Measurements from ENCODE around the gene PIP5KL1.

The PIP5KL1 gene

GRCh38 chr9:127930231-127931091 is at the start of gene PIP5KL1:
Gene PIP5KL1, minus strand, starts transcription at chr9:127930777. Its CDS starts 25 bp downstream, at chr9:127930752.
- DNase-seq (ENCODE audit: low read depth) = no peak

- no peak for DNase-seq (ENCODE audit: low read depth)
Observed at GRCh38 chr9:127980060-127980705, 49.6 kb upstream of the PIP5KL1 start.

- no peak for DNase-seq (ENCODE audit: low read depth)
Observed at GRCh38 chr9:127979333-127980059, 48.9 kb upstream of the PIP5KL1 start.

- no peak for DNase-seq (ENCODE audit: low read depth)
Observed at GRCh38 chr9:127979015-127979332, 48.4 kb upstream of the PIP5KL1 start.

- DNase-seq (ENCODE audit: low read depth) = no peak
Observed at GRCh38 chr9:127977884-127978647, 47.5 kb upstream of the PIP5KL1 start.

GRCh38 chr9:127977009-127977883 is 46.7 kb upstream of the PIP5KL1 start:
- DNase-seq (ENCODE audit: low read depth) = no peak

GRCh38 chr9:127976498-127976897 is 45.9 kb upstream of the PIP5KL1 start:
- no peak for DNase-seq (ENCODE audit: low read depth)

- no peak for DNase-seq (ENCODE audit: low read depth)
Observed at GRCh38 chr9:127975376-127976315, 45.1 kb upstream of the PIP5KL1 start.

- no peak for DNase-seq (ENCODE audit: low read depth)
Observed at GRCh38 chr9:127974769-127975261, 44.2 kb upstream of the PIP5KL1 start.

GRCh38 chr9:127974001-127974768 is 43.6 kb upstream of the PIP5KL1 start:
- no peak for DNase-seq (ENCODE audit: low read depth)

GRCh38 chr9:127973169-127974000 is 42.8 kb upstream of the PIP5KL1 start:
- DNase-seq (ENCODE audit: low read depth) = no peak

- DNase-seq (ENCODE audit: low read depth) = no peak
Observed at GRCh38 chr9:127972236-127972871, 41.8 kb upstream of the PIP5KL1 start.

- DNase-seq (ENCODE audit: low read depth) = no peak
Observed at GRCh38 chr9:127971357-127972235, 41.0 kb upstream of the PIP5KL1 start.

GRCh38 chr9:127970401-127971313 is 40.1 kb upstream of the PIP5KL1 start:
- DNase-seq (ENCODE audit: low read depth) = no peak

GRCh38 chr9:127968700-127969383 is 38.3 kb upstream of the PIP5KL1 start:
- DNase-seq (ENCODE audit: low read depth) = no peak

All from stimulated activated CD8-positive, alpha-beta memory T cell treated with anti-CD3 and anti-CD28 coated beads, Interleukin-7, amount 100 ng/mL, for 24 hours (primary cell).